Right atrium auricular region (tissue), 2 donors: Measurements from ENCODE around the gene HYOU1. TPM values are rescaled to one million over a fixed set of nuclear protein-coding genes. Genes with fewer than 3 reads are reported as not detected.
"Not testable (repeated sequence)": the region's sequence is repeated elsewhere in the genome, so short reads cannot be mapped to it uniquely, and the experiment has no call there.

Source experiments
- DNase-seq: peaks from one replicate; pipeline ENCODE4 v3.0.0-alpha.2; 2019; ENCODE audit warnings: low spot score
- H3K27ac ChIP-seq, 2 donors: fragments of 200-600 bp; sonication (generic); 1 replicate in 1 of 2; 2 replicates in 1 of 2; pipeline ENCODE4 v1.5.1; 2016 to 2019
- H3K27me3 ChIP-seq, 2 donors: fragments of 200-600 bp; sonication (generic); one replicate each; pipeline versions ENCODE4 v1.5.1 to v1.6.0; 2017 to 2019
- H3K36me3 ChIP-seq: fragments of 200-600 bp; sonication (generic); one replicate; pipeline ENCODE4 v1.5.1; 2016
- H3K4me1 ChIP-seq, 2 donors: fragments of 200-600 bp; sonication (generic); one replicate each; pipeline versions ENCODE4 v1.5.1 to v1.6.0; 2017 to 2019
- H3K4me3 ChIP-seq, 2 donors: fragments of 200-600 bp; sonication (generic); 1 replicate in 1 of 2; 2 replicates in 1 of 2; pipeline ENCODE4 v1.5.1; 2017 to 2019; ENCODE audit warnings: mild to moderate bottlenecking in 1 of 2, moderate library complexity in 1 of 2
- H3K9me3 ChIP-seq, 2 donors: fragments of 200-600 bp; sonication (generic); one replicate each; pipeline ENCODE4 v1.5.1; 2019
- CTCF ChIP-seq, 2 donors: fragments of 200-600 bp; sonication (generic); IDR thresholded peaks; one replicate each; pipeline ENCODE4 v1.5.1; 2019; ENCODE audit warnings: antibody characterized with exemption in 2 of 2
- total RNA-seq, 2 donors: library from RNA; depleted of rRNA; stranded (reverse); fragments of >200 nt; gene quantifications; one replicate each; pipeline ENCODE4 v1.1.0, GENCODE V29; 2016

The HYOU1 gene
- total RNA-seq, 2 donors from 2014 or later = 56.8 to 69.7 TPM

- TF ChIP-seq CTCF (IDR thresholded peaks at IDR 0.05) = no peak
- Histone ChIP-seq H3K27ac (no peak overlapping the region), H3K9me3 (no peaks in the 10 kb centered on the region), H3K4me1 (peaks cover 0 to 4% of the 10 kb centered on the region in 2 donors), H3K4me3 (no peak overlapping the region), H3K36me3 (no peaks in the 10 kb centered on the region), H3K27me3 (no peaks in the 10 kb centered on the region)
- DNase-seq = no peak
Observed at GRCh38 chr11:119034813-119035212, 22.2 kb downstream of the HYOU1 start.

GRCh38 chr11:119033421-119033820 lies 23.6 kb downstream of the HYOU1 start:
- not testable (repeated sequence) for H3K27ac ChIP-seq, DNase-seq, H3K9me3 ChIP-seq, H3K36me3 ChIP-seq, H3K4me3 ChIP-seq, H3K27me3 ChIP-seq
- H3K4me1 ChIP-seq = peaks cover 0 to 17% of the 10 kb centered on the region in 2 donors

GRCh38 chr11:119031912-119032280 lies 25.1 kb downstream of the HYOU1 start:
- Histone ChIP-seq H3K9me3 (no peaks in the 10 kb centered on the region), H3K36me3 (no peaks in the 10 kb centered on the region), H3K4me1 (peaks cover 0 to 17% of the 10 kb centered on the region in 2 donors), H3K27ac (no peak overlapping the region), H3K4me3 (no peak overlapping the region), H3K27me3 (no peaks in the 10 kb centered on the region)
- no peak for DNase-seq
- no peak for TF ChIP-seq CTCF (IDR thresholded peaks at IDR 0.05)

GRCh38 chr11:119030329-119031047 lies 26.5 kb downstream of the HYOU1 start, which contains the start of gene SLC37A4:
SLC37A4 (minus strand) TSS chr11:119030877.
- H3K27ac ChIP-seq = peak within 1 kb of the TSS; percentile 79 to 83
- H3K4me3 ChIP-seq = peak within 1 kb of the TSS; percentile 78 to 88
- no peaks in the 10 kb centered on the region for H3K9me3 ChIP-seq
- DNase-seq = peak; percentile 98
- H3K36me3 ChIP-seq = peaks cover 3% of the 10 kb centered on the region
- peaks cover 0 to 17% of the 10 kb centered on the region in 2 donors for H3K4me1 ChIP-seq
- TF ChIP-seq CTCF (IDR thresholded peaks at IDR 0.05) = peak; percentile 90 to 91
- no peaks in the 10 kb centered on the region for H3K27me3 ChIP-seq

GRCh38 chr11:119030029-119030328 lies 27.0 kb downstream of the HYOU1 start:
- H3K4me3 ChIP-seq = peak overlapping the region; percentile 78 to 88
- peaks cover 8% of the 10 kb centered on the region for H3K36me3 ChIP-seq
- no peak for TF ChIP-seq CTCF (IDR thresholded peaks at IDR 0.05)
- no peaks in the 10 kb centered on the region for H3K27me3 ChIP-seq
- DNase-seq = no peak
- peaks cover 0 to 20% of the 10 kb centered on the region in 2 donors for H3K4me1 ChIP-seq
- H3K27ac ChIP-seq = peak overlapping the region; percentile 79 to 83
- H3K9me3 ChIP-seq = no peaks in the 10 kb centered on the region

- Histone ChIP-seq H3K4me3 (peak overlapping the region; percentile 78 to 88), H3K27ac (peak overlapping the region; percentile 79 to 83)
Observed at GRCh38 chr11:119029340-119030028, 27.5 kb downstream of the HYOU1 start.

More at GRCh38 chr11:119029340-119030028, 27.5 kb downstream of the HYOU1 start:
- H3K36me3 ChIP-seq = peaks cover 11% of the 10 kb centered on the region
- no peaks in the 10 kb centered on the region for H3K27me3 ChIP-seq
- H3K4me1 ChIP-seq = peaks cover 0 to 25% of the 10 kb centered on the region in 2 donors
- no peaks in the 10 kb centered on the region for H3K9me3 ChIP-seq
- DNase-seq = no peak
- TF ChIP-seq CTCF (IDR thresholded peaks at IDR 0.05) = no peak
